Measurements from ENCODE around the gene KCNJ16.

KCNJ16 gene

GRCh38 chr17:70183508-70183907 lies 108.5 kb downstream of the KCNJ16 start:
- TF ChIP-seq, protein P1, sequence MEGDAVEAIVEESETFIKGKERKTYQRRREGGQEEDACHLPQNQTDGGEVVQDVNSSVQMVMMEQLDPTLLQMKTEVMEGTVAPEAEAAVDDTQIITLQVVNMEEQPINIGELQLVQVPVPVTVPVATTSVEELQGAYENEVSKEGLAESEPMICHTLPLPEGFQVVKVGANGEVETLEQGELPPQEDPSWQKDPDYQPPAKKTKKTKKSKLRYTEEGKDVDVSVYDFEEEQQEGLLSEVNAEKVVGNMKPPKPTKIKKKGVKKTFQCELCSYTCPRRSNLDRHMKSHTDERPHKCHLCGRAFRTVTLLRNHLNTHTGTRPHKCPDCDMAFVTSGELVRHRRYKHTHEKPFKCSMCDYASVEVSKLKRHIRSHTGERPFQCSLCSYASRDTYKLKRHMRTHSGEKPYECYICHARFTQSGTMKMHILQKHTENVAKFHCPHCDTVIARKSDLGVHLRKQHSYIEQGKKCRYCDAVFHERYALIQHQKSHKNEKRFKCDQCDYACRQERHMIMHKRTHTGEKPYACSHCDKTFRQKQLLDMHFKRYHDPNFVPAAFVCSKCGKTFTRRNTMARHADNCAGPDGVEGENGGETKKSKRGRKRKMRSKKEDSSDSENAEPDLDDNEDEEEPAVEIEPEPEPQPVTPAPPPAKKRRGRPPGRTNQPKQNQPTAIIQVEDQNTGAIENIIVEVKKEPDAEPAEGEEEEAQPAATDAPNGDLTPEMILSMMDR (conservative IDR thresholded peaks at IDR 0.05), result no peak
- no peak for TF ChIP-seq ZFX (IDR thresholded peaks at IDR 0.05)
- H3K27ac ChIP-seq, result no peak overlapping the region

DNA sequence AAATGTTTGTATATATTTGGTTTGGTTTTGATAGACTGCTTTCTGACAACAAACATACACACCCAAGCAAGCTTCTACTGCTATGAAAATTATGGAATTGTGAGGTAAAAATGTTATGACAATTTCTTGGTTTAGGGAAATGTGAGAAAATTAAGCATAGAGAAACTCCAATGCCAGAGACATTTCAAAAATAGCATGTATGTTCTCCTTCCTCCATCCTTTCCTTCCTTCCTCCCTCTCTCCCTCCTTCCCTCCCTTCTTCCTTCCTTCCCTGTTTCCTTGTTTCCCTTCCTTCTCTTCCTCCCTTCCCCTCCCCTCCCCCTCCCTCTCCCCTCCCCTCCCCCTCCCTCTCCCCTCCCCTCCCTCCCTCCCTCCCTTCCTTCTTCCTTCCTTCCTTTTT lies 109.2 kb downstream of the KCNJ16 start:
- TF ChIP-seq, protein P1 (conservative IDR thresholded peaks at IDR 0.05), result no peak
- no peak for TF ChIP-seq ZFX (IDR thresholded peaks at IDR 0.05)
- no peak overlapping the region for H3K27ac ChIP-seq

DNA sequence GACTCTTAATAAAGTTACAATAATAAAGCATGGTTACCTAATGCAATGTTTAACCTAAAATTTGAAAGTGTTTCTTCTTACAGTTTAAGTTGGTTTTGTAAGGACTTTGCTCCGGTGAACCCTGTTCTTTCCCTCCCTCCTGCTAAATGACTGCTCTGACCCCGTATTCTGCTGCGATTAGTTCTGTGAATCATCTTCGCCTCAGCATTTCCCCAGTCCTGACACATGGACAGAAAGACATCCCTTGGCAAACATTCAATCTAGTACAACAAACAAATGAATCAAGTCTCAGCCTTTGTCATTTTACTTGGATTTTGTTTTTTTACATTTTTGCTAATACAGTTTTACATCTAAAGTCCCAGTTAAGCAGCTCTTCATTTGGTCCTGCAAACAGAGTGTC lies 109.7 kb downstream of the KCNJ16 start:
- TF ChIP-seq, protein P1 (conservative IDR thresholded peaks at IDR 0.05), result no peak
- TF ChIP-seq ZFX (IDR thresholded peaks at IDR 0.05), result no peak
- H3K27ac ChIP-seq, result no peak overlapping the region
